Neural crest cell (in vitro differentiated cells): Measurements from ENCODE around the gene RITA1. TPM values are rescaled to one million over a fixed set of nuclear protein-coding genes. Genes with fewer than 3 reads are reported as not detected.

Experiments used
- DNase-seq: peaks from one replicate; pipeline ENCODE4 v3.0.0; 2021; ENCODE audit warnings: low read depth, mixed read lengths, low spot score
- H3K27ac Mint-ChIP-seq: one replicate; pipeline ENCODE4 v1.8.0; 2021; ENCODE audit warnings: mild to moderate bottlenecking, mixed read lengths; ENCODE audit not compliant: unreplicated experiment
- H3K27me3 Mint-ChIP-seq: 2 replicates; pipeline ENCODE4 v1.8.0; 2021; ENCODE audit warnings: low read depth, mild to moderate bottlenecking, mixed read lengths
- H3K36me3 Mint-ChIP-seq: 2 replicates; pipeline ENCODE4 v1.8.0; 2021; ENCODE audit warnings: low read depth, mild to moderate bottlenecking, mixed read lengths
- H3K4me1 Mint-ChIP-seq: 2 replicates; pipeline ENCODE4 v1.8.0; 2021; ENCODE audit warnings: mixed read lengths
- H3K4me3 Mint-ChIP-seq: one replicate; pipeline ENCODE4 v1.8.0; 2021; ENCODE audit warnings: mild to moderate bottlenecking, mixed read lengths
- H3K9me3 Mint-ChIP-seq: 2 replicates; pipeline ENCODE4 v1.8.0; 2021; ENCODE audit warnings: mixed read lengths
- CTCF ChIP-seq: fragments of 200-600 bp; sonication (generic); conservative IDR thresholded peaks from 2 replicates; pipeline ENCODE4 v1.5.0; 2021; ENCODE audit warnings: antibody characterized with exemption, mild to moderate bottlenecking
- total RNA-seq: library from RNA; stranded (reverse); gene quantifications from 2 replicates; pipeline ENCODE4 v1.2.1, GENCODE V29; 2021

The RITA1 gene
- total RNA-seq, 1 donor from 2014 or later = 20.1 TPM

- no peak for DNase-seq
- Mint-ChIP-seq H3K27ac (peak overlapping the region; percentile 43), H3K4me1 (peaks cover 18% of the 10 kb centered on the region), H3K9me3 (peaks cover 2% of the 10 kb centered on the region), H3K27me3 (peaks cover 73% of the 10 kb centered on the region), H3K4me3 (peak overlapping the region; percentile 64), H3K36me3 (peaks cover 3% of the 10 kb centered on the region)
- no peak for TF ChIP-seq CTCF
Observed at GRCh38 chr12:113152196-113152834, 33.2 kb upstream of the RITA1 start.

GRCh38 chr12:113152835-113153814 lies 32.4 kb upstream of the RITA1 start:
- H3K36me3 Mint-ChIP-seq = peaks cover 3% of the 10 kb centered on the region
- peaks cover 18% of the 10 kb centered on the region for H3K4me1 Mint-ChIP-seq
- TF ChIP-seq CTCF = peak; percentile 56
- H3K27me3 Mint-ChIP-seq = peaks cover 71% of the 10 kb centered on the region
- H3K4me3 Mint-ChIP-seq = peak overlapping the region; percentile 64
- H3K9me3 Mint-ChIP-seq = no peaks in the 10 kb centered on the region
- DNase-seq = peak; percentile 57
- H3K27ac Mint-ChIP-seq = no peak overlapping the region

GRCh38 chr12:113154351-113154973 lies 31.1 kb upstream of the RITA1 start:
- H3K4me3 Mint-ChIP-seq = no peak overlapping the region

GRCh38 chr12:113155060-113155459 lies 30.5 kb upstream of the RITA1 start:
- no peaks in the 10 kb centered on the region for H3K9me3 Mint-ChIP-seq
- peaks cover 3% of the 10 kb centered on the region for H3K36me3 Mint-ChIP-seq
- H3K27ac Mint-ChIP-seq = no peak overlapping the region
- peaks cover 63% of the 10 kb centered on the region for H3K27me3 Mint-ChIP-seq
- H3K4me1 Mint-ChIP-seq = peaks cover 11% of the 10 kb centered on the region
- no peak for TF ChIP-seq CTCF
- no peak for DNase-seq
- H3K4me3 Mint-ChIP-seq = no peak overlapping the region

More at GRCh38 chr12:113154351-113154973, 31.1 kb upstream of the RITA1 start:
- Mint-ChIP-seq H3K9me3 (no peaks in the 10 kb centered on the region), H3K36me3 (peaks cover 3% of the 10 kb centered on the region), H3K27me3 (peaks cover 69% of the 10 kb centered on the region), H3K4me1 (peaks cover 17% of the 10 kb centered on the region), H3K27ac (no peak overlapping the region)
- no peak for DNase-seq
- no peak for TF ChIP-seq CTCF

- no peak overlapping the region for H3K4me3 Mint-ChIP-seq
- H3K4me1 Mint-ChIP-seq = peaks cover 8% of the 10 kb centered on the region
- no peak overlapping the region for H3K27ac Mint-ChIP-seq
- peaks cover 58% of the 10 kb centered on the region for H3K27me3 Mint-ChIP-seq
- no peak for TF ChIP-seq CTCF
- H3K36me3 Mint-ChIP-seq = peaks cover 3% of the 10 kb centered on the region
- no peaks in the 10 kb centered on the region for H3K9me3 Mint-ChIP-seq
- DNase-seq = no peak
Observed at GRCh38 chr12:113155646-113156045, 29.9 kb upstream of the RITA1 start.
